Endothelial cell (in vitro differentiated cells): Measurements from ENCODE around the gene FRMD4A. TPM values are rescaled to one million over a fixed set of nuclear protein-coding genes. Genes with fewer than 3 reads are reported as not detected.
A peak's percentile ranks its signal among the peaks of the same experiment; 100 is the strongest.

Experiments used
- DNase-seq: peaks from one replicate; pipeline ENCODE4 v3.0.0; 2021; ENCODE audit warnings: low spot score
- H3K27ac Mint-ChIP-seq: one replicate; pipeline ENCODE4 v1.8.0; 2021; ENCODE audit warnings: mixed read lengths, inconsistent platforms; ENCODE audit not compliant: unreplicated experiment
- H3K27me3 Mint-ChIP-seq: one replicate; pipeline ENCODE4 v1.8.0; 2021; ENCODE audit warnings: mild to moderate bottlenecking, moderate library complexity, mixed read lengths, inconsistent platforms; ENCODE audit not compliant: unreplicated experiment
- H3K36me3 Mint-ChIP-seq: one replicate; pipeline ENCODE4 v1.8.0; 2021; ENCODE audit warnings: mild to moderate bottlenecking, low read depth, mixed read lengths, inconsistent platforms; ENCODE audit not compliant: unreplicated experiment
- H3K4me1 Mint-ChIP-seq: one replicate; pipeline ENCODE4 v1.8.0; 2021; ENCODE audit warnings: mild to moderate bottlenecking, mixed read lengths, inconsistent platforms; ENCODE audit not compliant: unreplicated experiment
- H3K4me3 Mint-ChIP-seq: one replicate; pipeline ENCODE4 v1.8.0; 2021; ENCODE audit warnings: mild to moderate bottlenecking, mixed read lengths, inconsistent platforms; ENCODE audit not compliant: unreplicated experiment
- H3K9me3 Mint-ChIP-seq: one replicate; pipeline ENCODE4 v1.8.0; 2021; ENCODE audit warnings: mixed read lengths, inconsistent platforms; ENCODE audit not compliant: unreplicated experiment
- total RNA-seq: library from RNA; stranded (reverse); fragmentation: NEBNext Ultra II Directional; extraction: Animal tissue kit (Norgen Biotek cat#: 25700); gene quantifications from one replicate; pipeline ENCODE4 v1.2.1, GENCODE V29; 2021; ENCODE audit not compliant: unreplicated experiment
- TF ChIP-seq, protein P1 (sequence below): fragments of 200-600 bp; sonication (generic); IDR thresholded peaks from one replicate; pipeline ENCODE4 v1.5.0; 2021; ENCODE audit warnings: antibody characterized with exemption; ENCODE audit not compliant: unreplicated experiment

FRMD4A gene
- total RNA-seq, 1 donor from 2014 or later, result 68.9 TPM

DNA sequence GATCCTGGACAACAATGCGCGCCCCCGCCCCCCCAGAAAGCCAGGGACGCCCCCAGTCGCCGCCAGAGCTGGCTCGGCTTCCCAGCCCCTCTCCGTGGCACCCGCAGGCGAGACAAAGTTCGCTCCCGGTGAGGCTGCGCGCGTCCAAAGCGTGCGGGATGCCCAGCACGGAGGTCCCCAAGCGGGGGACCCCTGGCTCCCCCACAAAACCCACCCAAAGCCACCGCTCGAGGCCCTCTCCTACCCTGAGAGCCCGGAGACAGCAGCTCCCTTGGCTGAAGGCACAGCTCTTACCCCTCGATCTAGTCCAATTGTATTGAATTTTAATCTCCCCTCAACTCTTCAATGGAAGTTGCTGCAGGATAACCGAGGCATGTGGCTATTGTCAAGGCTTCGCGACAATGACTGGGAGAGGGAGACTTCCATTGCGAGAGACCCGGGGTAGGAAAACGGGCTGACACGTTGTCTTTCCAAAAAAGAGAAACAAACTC is 438.7 kb downstream of the FRMD4A start:
- Mint-ChIP-seq H3K4me3 (peak overlapping the region; percentile 91), H3K36me3 (no peaks in the 10 kb centered on the region), H3K27ac (peak overlapping the region; percentile 94), H3K4me1 (peaks cover 51% of the 10 kb centered on the region), H3K27me3 (peaks cover 8% of the 10 kb centered on the region), H3K9me3 (no peaks in the 10 kb centered on the region)
- TF ChIP-seq, protein P1, sequence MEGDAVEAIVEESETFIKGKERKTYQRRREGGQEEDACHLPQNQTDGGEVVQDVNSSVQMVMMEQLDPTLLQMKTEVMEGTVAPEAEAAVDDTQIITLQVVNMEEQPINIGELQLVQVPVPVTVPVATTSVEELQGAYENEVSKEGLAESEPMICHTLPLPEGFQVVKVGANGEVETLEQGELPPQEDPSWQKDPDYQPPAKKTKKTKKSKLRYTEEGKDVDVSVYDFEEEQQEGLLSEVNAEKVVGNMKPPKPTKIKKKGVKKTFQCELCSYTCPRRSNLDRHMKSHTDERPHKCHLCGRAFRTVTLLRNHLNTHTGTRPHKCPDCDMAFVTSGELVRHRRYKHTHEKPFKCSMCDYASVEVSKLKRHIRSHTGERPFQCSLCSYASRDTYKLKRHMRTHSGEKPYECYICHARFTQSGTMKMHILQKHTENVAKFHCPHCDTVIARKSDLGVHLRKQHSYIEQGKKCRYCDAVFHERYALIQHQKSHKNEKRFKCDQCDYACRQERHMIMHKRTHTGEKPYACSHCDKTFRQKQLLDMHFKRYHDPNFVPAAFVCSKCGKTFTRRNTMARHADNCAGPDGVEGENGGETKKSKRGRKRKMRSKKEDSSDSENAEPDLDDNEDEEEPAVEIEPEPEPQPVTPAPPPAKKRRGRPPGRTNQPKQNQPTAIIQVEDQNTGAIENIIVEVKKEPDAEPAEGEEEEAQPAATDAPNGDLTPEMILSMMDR, result no peak
- no peak for DNase-seq

- peaks cover 8% of the 10 kb centered on the region for H3K27me3 Mint-ChIP-seq
- TF ChIP-seq, protein P1, result no peak
- DNase-seq, result peak; percentile 45
- H3K4me1 Mint-ChIP-seq, result peaks cover 51% of the 10 kb centered on the region
- H3K36me3 Mint-ChIP-seq, result no peaks in the 10 kb centered on the region
- no peaks in the 10 kb centered on the region for H3K9me3 Mint-ChIP-seq
- peak overlapping the region; percentile 82 for H3K27ac Mint-ChIP-seq
- H3K4me3 Mint-ChIP-seq, result peak overlapping the region; percentile 92
Measured at GRCh38 chr10:13891128-13892000, 439.4 kb downstream of the FRMD4A start.

DNA sequence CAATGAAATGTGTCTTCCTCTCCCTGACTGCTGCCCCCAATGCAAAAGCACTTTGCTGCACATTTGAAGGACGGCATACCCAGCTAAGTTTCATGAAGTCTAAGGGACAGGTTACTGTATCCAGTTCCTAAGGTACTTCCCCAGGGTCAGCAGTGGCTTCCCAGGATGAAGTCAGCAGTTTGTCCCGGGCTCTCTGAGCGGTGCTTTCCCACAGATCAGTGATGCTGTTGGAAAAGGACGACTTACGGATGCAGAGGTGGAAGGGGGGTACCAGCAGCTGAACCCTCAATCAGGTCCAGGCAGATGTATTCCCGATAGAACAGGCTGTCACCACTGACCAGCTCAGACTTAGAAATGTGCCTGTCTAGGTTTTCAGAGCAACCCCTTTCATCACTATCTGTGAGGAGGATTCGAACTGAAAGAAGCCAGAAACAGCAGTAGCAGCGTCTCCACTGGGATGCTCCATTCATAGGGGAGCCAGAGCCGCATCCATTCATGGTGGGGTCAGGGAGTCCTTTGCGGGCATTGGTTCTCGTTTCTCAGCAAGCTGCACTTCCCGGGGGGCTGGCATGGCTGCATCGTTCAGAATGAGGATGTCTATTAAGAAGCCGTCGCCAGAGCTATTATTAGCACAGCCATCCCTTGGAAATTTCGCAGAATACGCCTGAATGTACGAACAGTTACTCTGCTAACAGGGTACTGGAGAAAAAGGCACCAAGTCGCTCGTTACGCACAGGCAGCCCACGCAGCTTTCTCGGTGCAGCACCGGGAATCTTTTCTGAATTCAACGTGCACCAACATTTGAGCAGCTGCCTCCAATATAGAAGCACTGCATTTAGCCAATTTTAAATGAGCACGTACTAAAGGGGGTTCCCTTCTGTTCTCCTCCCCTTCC is 440.2 kb downstream of the FRMD4A start:
- Mint-ChIP-seq H3K4me1 (peaks cover 55% of the 10 kb centered on the region), H3K4me3 (peak overlapping the region; percentile 92), H3K27me3 (peaks cover 8% of the 10 kb centered on the region), H3K9me3 (no peaks in the 10 kb centered on the region), H3K27ac (peak overlapping the region; percentile 82), H3K36me3 (no peaks in the 10 kb centered on the region)
- DNase-seq, result no peak
- TF ChIP-seq, protein P1, result no peak

GRCh38 chr10:13887761-13888160 is 443.0 kb downstream of the FRMD4A start:
- Mint-ChIP-seq H3K27ac (no peak overlapping the region), H3K36me3 (no peaks in the 10 kb centered on the region), H3K27me3 (peaks cover 3% of the 10 kb centered on the region), H3K4me1 (peaks cover 48% of the 10 kb centered on the region), H3K9me3 (no peaks in the 10 kb centered on the region), H3K4me3 (no peak overlapping the region)
- TF ChIP-seq, protein P1, result no peak
- DNase-seq, result no peak
